ENCODE measurements around the gene GRIN2D.

Gene GRIN2D

GRCh38 chr19:48363500-48363809 lies 30.0 kb upstream of the GRIN2D start:
- DNase-seq (ENCODE audit: low read depth), result no peak
- H3K4me3 ChIP-seq (ENCODE audit: low read depth, low read length), result peak overlapping the region; percentile 62
- no peak for TF ChIP-seq CTCF (IDR thresholded peaks at IDR 0.05; ENCODE audit: low read depth, low read length, missing control alignments)

- peak within 1 kb of the TSS; percentile 62 for H3K4me3 ChIP-seq (ENCODE audit: low read depth, low read length)
- peak; percentile 98 for DNase-seq (ENCODE audit: low read depth)
- no peak for TF ChIP-seq CTCF (IDR thresholded peaks at IDR 0.05; ENCODE audit: low read depth, low read length, missing control alignments)
These were observed 29.5 kb upstream of the GRIN2D start, which contains the start of the genes SYNGR4 and TMEM143 for GRCh38 chr19:48363810-48364597. SYNGR4 (plus strand) TSS chr19:48364367; CDS start chr19:48365843, 1,476 bp downstream. TMEM143 (minus strand) TSS chr19:48363940; CDS start chr19:48363920, 20 bp downstream.

GRCh38 chr19:48364598-48365348 lies 28.7 kb upstream of the GRIN2D start:
- no peak for DNase-seq (ENCODE audit: low read depth)
- H3K4me3 ChIP-seq (ENCODE audit: low read depth, low read length), result peak overlapping the region; percentile 49
- TF ChIP-seq CTCF (IDR thresholded peaks at IDR 0.05; ENCODE audit: low read depth, low read length, missing control alignments), result peak; percentile 5

- DNase-seq (ENCODE audit: low read depth), result no peak
- no peak for TF ChIP-seq CTCF (IDR thresholded peaks at IDR 0.05; ENCODE audit: low read depth, low read length, missing control alignments)
- H3K4me3 ChIP-seq (ENCODE audit: low read depth, low read length), result no peak overlapping the region
These were observed 27.9 kb upstream of the GRIN2D start for GRCh38 chr19:48365602-48366001.

- no peak for TF ChIP-seq CTCF (IDR thresholded peaks at IDR 0.05; ENCODE audit: low read depth, low read length, missing control alignments)
- no peak for DNase-seq (ENCODE audit: low read depth)
- H3K4me3 ChIP-seq (ENCODE audit: low read depth, low read length), result no peak overlapping the region
These were observed 25.6 kb upstream of the GRIN2D start for GRCh38 chr19:48367855-48368254.

- H3K4me3 ChIP-seq (ENCODE audit: low read depth, low read length), result no peak overlapping the region
- no peak for TF ChIP-seq CTCF (IDR thresholded peaks at IDR 0.05; ENCODE audit: low read depth, low read length, missing control alignments)
- DNase-seq (ENCODE audit: low read depth), result no peak
These were observed 24.5 kb upstream of the GRIN2D start for GRCh38 chr19:48368936-48369335.

Data from GM12864 (cell line).